ENCODE measurements around the gene ANXA2R. TPM values are rescaled to one million over a fixed set of nuclear protein-coding genes. Genes with fewer than 3 reads are reported as not detected.
"Not testable (repeated sequence)": the region's sequence is repeated elsewhere in the genome, so short reads cannot be mapped to it uniquely, and the experiment has no call there.

Gene ANXA2R
- total and polyA plus RNA-seq, 9 donors = 1.1 to 2.7 (median 1.6) TPM

- Histone ChIP-seq H3K27ac (no peak overlapping the region), H3K9me3 (no peaks in the 10 kb centered on the region), H3K27me3 (no peaks in the 10 kb centered on the region), H3K4me3 (no peak overlapping the region), H3K4me1 (ENCODE audit: insufficient read depth) (no peaks in the 10 kb centered on the region), H3K36me3 (no peaks in the 10 kb centered on the region)
- TF ChIP-seq CTCF (IDR thresholded peaks at IDR 0.05) = no peak
- no peak for TF ChIP-seq POLR2A (IDR thresholded peaks at IDR 0.05)
- TF ChIP-seq EP300 (IDR thresholded peaks at IDR 0.05) = no peak
- intact Hi-C loops (cut with DNase I) = no loop called here
- no peak for DNase-seq
- WGBS, 3 donors = 76 to 93% (median 92%) methylated on average over 4 of the region's 4 CpGs
Observed at GRCh38 chr5:43078956-43079355, 38.8 kb upstream of the ANXA2R start.

GRCh38 chr5:43077446-43078191 lies 37.5 kb upstream of the ANXA2R start:
- WGBS, 3 donors = 89 to 96% (median 93%) methylated on average over 7 of the region's 7 CpGs
- intact Hi-C loops (cut with DNase I); H3K9me3 ChIP-seq; H3K27me3 ChIP-seq; H3K4me3 ChIP-seq; H3K36me3 ChIP-seq; H3K4me1 ChIP-seq (ENCODE audit: insufficient read depth); H3K27ac ChIP-seq; DNase-seq: not testable (repeated sequence)

GRCh38 chr5:43075319-43076293 lies 35.5 kb upstream of the ANXA2R start:
- Histone ChIP-seq H3K36me3 (no peaks in the 10 kb centered on the region), H3K27ac (no peak overlapping the region), H3K4me3 (no peak overlapping the region), H3K27me3 (no peaks in the 10 kb centered on the region), H3K4me1 (ENCODE audit: insufficient read depth) (no peaks in the 10 kb centered on the region), H3K9me3 (no peaks in the 10 kb centered on the region)
- DNase-seq = peak in 1 of 5 donors; percentile 51
- WGBS, 3 donors = 73 to 81% (median 78%) methylated on average over 12 of the region's 12 CpGs
- TF ChIP-seq CTCF (IDR thresholded peaks at IDR 0.05) (no peak), EP300 (IDR thresholded peaks at IDR 0.05) (no peak), POLR2A (IDR thresholded peaks at IDR 0.05) (no peak)
- intact Hi-C loops (cut with DNase I) = no loop called here

- intact Hi-C loops (cut with DNase I) = no loop called here
- no peaks in the 10 kb centered on the region for H3K27me3 ChIP-seq
- TF ChIP-seq CTCF (IDR thresholded peaks at IDR 0.05) (no peak), POLR2A (IDR thresholded peaks at IDR 0.05) (no peak), EP300 (IDR thresholded peaks at IDR 0.05) (no peak)
- 94 to 96% (median 94%) methylated on average over 9 of the region's 9 CpGs for WGBS, 3 donors
- no peaks in the 10 kb centered on the region for H3K9me3 ChIP-seq
- no peaks in the 10 kb centered on the region for H3K4me1 ChIP-seq (ENCODE audit: insufficient read depth)
- H3K4me3 ChIP-seq = no peak overlapping the region
- no peaks in the 10 kb centered on the region for H3K36me3 ChIP-seq
- no peak overlapping the region for H3K27ac ChIP-seq
- no peak for DNase-seq
Observed at GRCh38 chr5:43074987-43075318, 34.8 kb upstream of the ANXA2R start.

All from ovary (tissue), 9 donors.